Thymus (tissue), 11 donors: ENCODE data around the gene MAN2A2. TPM values are rescaled to one million over a fixed set of nuclear protein-coding genes. Genes with fewer than 3 reads are reported as not detected.
A peak's percentile ranks its signal among the peaks of the same experiment; 100 is the strongest.

ENCODE experiments used
- DNase-seq, 9 donors: peaks; one replicate each; pipeline ENCODE4 v3.0.0-alpha.2; 2013; ENCODE audit warnings: low spot score in 9 of 9, low read depth in 6 of 9, missing footprints in 1 of 9
- H3K27ac ChIP-seq, 2 donors: one replicate each; pipeline ENCODE4 v1.5.1; 2013; ENCODE audit warnings: control low read depth in 1 of 2, low read depth in 1 of 2, low read length in 1 of 2, mild to moderate bottlenecking in 1 of 2, moderate library complexity in 1 of 2
- H3K27me3 ChIP-seq, 2 donors: one replicate each; pipeline ENCODE4 v1.5.1; 2013; ENCODE audit warnings: low read length in 1 of 2; ENCODE audit not compliant: control insufficient read depth in 2 of 2, insufficient read depth in 1 of 2
- H3K36me3 ChIP-seq, 2 donors: one replicate each; pipeline ENCODE4 v1.5.1; 2013; ENCODE audit warnings: low read length in 1 of 2, mild to moderate bottlenecking in 1 of 2, moderate library complexity in 1 of 2; ENCODE audit not compliant: control insufficient read depth in 2 of 2, insufficient read depth in 2 of 2
- H3K4me1 ChIP-seq, 2 donors: one replicate each; pipeline ENCODE4 v1.5.1; 2013; ENCODE audit warnings: low read length in 2 of 2; ENCODE audit not compliant: control insufficient read depth in 2 of 2, insufficient read depth in 2 of 2
- H3K4me3 ChIP-seq, 2 donors: one replicate each; pipeline ENCODE4 v1.5.1; 2013; ENCODE audit warnings: low read length in 2 of 2, control low read depth in 1 of 2, mild to moderate bottlenecking in 1 of 2
- H3K9me3 ChIP-seq, 2 donors: one replicate each; pipeline ENCODE4 v1.5.1; 2013; ENCODE audit warnings: low read length in 1 of 2, mild to moderate bottlenecking in 1 of 2; ENCODE audit not compliant: control insufficient read depth in 2 of 2, insufficient read depth in 1 of 2
- WGBS: extraction: QIAGEN DNeasy Blood & Tissue Kit; methylation state at CpG from one replicate; pipeline ENCODE4 v1.1.7; 2013; 5-methylcytosine and 5-hydroxymethylcytosine counted together
- polyA plus RNA-seq: library from polyadenylated mRNA; stranded (reverse); fragments of 200-250 nt; gene quantifications from one replicate; pipeline ENCODE4 v1.2.3, GENCODE V29; 2013
- total RNA-seq: library from RNA; stranded (reverse); fragments of 120-200 nt; gene quantifications from one replicate; pipeline ENCODE4 v1.2.4, GENCODE V29; 2013
- donor health status: healthy.

The MAN2A2 gene
- total and polyA plus RNA-seq, 2 donors = 8.3 to 46.5 TPM

DNA sequence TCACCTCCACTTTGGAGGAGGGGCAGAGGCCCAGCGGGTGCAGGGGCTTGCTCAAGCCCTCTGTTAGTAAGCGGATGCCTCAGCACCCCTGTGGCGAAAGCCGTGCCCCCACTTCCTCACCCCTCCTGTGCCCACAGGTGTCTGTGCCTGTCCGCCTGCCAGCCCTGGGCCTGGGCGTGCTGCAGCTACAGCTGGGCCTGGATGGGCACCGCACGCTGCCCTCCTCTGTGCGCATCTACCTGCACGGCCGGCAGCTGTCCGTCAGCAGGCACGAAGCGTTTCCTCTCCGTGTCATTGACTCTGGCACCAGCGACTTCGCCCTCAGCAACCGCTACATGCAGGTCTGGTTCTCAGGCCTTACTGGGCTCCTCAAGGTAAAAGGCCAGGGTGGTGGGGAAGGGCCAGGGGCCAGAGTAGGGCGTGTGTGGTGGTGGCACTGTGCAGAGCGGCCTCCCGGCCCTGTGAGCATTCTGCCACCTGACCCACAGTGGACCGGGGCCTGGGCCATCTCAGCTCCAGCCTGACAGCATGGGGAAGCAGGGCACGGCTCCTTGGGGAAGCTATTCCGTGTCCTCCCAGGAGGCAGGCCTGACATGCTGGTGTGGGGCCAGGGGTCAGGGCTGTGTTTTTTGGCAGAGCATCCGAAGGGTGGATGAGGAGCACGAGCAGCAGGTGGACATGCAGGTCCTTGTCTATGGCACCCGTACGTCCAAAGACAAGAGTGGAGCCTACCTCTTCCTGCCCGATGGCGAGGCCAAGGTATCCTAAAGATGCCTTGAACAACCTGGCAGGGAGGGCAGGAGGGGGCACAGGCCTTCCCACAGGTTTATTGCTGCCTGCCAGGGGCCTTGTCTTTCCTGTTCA is 9.0 kb downstream of the MAN2A2 start:
- H3K27ac ChIP-seq = no peak overlapping the region
- no peaks in the 10 kb centered on the region for H3K27me3 ChIP-seq
- peaks cover 3 to 27% of the 10 kb centered on the region in 2 donors for H3K4me1 ChIP-seq
- 97% methylated on average over 30 of the region's 30 CpGs for WGBS
- DNase-seq = no peak
- peaks cover 74 to 76% of the 10 kb centered on the region in 2 donors for H3K36me3 ChIP-seq
- no peaks in the 10 kb centered on the region for H3K9me3 ChIP-seq
- no peak overlapping the region for H3K4me3 ChIP-seq

DNA sequence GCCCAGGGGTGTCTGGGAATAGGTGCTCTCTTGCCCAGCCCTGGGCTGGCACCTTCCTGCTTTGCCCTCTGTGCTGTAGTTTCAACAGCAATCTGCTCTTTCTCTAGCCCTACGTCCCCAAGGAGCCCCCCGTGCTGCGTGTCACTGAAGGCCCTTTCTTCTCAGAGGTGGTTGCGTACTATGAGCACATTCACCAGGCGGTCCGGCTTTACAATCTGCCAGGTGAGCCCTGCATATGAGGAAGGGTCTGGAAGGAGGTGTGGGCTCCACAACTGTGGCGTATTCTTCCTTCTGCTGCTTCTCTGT is 9.6 kb downstream of the MAN2A2 start:
- Histone ChIP-seq H3K4me1 (peaks cover 3 to 27% of the 10 kb centered on the region in 2 donors), H3K27me3 (no peaks in the 10 kb centered on the region), H3K27ac (no peak overlapping the region), H3K4me3 (no peak overlapping the region), H3K36me3 (peaks cover 74 to 75% of the 10 kb centered on the region in 2 donors), H3K9me3 (no peaks in the 10 kb centered on the region)
- DNase-seq = no peak
- 96% methylated on average over 7 of the region's 7 CpGs for WGBS

DNA sequence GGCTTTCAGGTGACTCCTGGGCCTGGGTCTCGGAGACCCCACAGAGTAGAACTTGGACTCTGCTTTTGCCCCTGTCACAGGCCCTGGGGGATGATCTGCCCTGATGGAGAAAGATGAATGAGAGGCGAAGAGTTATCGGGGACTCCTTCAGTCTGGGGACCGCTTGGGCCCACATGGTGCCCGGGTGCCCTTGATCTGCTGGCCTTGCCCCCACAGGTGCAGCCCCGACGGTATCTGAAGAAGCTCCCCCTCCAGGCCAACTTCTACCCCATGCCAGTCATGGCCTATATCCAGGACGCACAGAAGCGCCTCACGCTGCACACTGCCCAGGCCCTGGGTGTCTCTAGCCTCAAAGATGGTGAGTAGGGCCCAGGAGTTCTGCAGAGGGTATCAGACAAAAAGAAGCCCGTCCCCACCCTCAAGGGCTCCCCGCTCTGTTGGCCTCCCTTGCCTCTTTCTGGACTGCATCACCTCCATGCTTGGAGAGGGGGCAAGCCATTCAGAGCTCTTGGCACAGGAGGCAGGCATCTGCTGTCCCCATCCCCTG is 10.4 kb downstream of the MAN2A2 start:
- no peak overlapping the region for H3K27ac ChIP-seq

DNA sequence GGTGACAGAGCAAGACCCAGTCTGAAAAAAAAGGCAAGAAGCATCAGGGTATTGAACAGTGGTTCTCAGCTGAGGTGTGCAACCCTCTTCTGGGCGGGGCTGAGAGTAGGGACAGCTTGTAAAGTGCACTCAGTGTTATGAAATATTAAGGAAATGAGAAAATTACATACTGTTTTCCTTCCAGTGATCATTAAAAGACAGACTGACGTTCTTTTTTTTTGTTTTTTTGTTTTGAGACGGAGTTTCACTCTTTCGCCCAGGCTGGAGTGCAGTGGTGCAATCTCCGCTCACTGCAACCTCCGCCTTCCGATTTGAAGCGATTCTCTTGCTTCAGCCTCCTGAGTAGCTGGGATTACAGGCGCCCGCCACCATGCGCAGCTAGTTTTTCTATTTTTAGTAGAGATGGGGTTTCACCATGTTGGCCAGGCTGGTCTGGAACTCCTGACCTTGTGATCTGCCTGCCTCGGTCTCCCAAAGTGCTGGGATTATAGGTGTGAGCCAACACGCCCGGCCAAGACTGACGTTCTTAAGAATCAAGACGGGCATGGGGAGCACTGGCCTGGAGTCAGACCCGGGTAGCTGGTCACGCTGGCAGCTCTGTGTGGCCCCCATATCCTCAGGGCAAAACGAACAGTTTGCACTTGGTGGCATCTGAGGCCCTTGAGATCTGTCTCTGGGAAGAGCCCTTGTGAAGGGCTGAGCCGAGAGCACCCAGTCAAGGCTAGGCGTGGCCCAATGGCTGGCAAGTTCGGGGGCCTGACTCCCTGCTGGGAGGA is 11.4 kb downstream of the MAN2A2 start:
- no peak overlapping the region for H3K4me3 ChIP-seq
- no peaks in the 10 kb centered on the region for H3K9me3 ChIP-seq
- H3K27ac ChIP-seq = no peak overlapping the region
- WGBS = 96% methylated on average over 22 of the region's 22 CpGs
- H3K36me3 ChIP-seq = peaks cover 77 to 84% of the 10 kb centered on the region in 2 donors
- peaks cover 3 to 27% of the 10 kb centered on the region in 2 donors for H3K4me1 ChIP-seq
- DNase-seq = no peak
- no peaks in the 10 kb centered on the region for H3K27me3 ChIP-seq

More for the DNA sequence above, 10.4 kb downstream of the MAN2A2 start:
- Histone ChIP-seq H3K4me3 (no peak overlapping the region), H3K36me3 (peaks cover 76 to 78% of the 10 kb centered on the region in 2 donors), H3K4me1 (peaks cover 3 to 27% of the 10 kb centered on the region in 2 donors), H3K9me3 (no peaks in the 10 kb centered on the region), H3K27me3 (no peaks in the 10 kb centered on the region)
- 98% methylated on average over 12 of the region's 12 CpGs for WGBS
- DNase-seq = no peak

DNA sequence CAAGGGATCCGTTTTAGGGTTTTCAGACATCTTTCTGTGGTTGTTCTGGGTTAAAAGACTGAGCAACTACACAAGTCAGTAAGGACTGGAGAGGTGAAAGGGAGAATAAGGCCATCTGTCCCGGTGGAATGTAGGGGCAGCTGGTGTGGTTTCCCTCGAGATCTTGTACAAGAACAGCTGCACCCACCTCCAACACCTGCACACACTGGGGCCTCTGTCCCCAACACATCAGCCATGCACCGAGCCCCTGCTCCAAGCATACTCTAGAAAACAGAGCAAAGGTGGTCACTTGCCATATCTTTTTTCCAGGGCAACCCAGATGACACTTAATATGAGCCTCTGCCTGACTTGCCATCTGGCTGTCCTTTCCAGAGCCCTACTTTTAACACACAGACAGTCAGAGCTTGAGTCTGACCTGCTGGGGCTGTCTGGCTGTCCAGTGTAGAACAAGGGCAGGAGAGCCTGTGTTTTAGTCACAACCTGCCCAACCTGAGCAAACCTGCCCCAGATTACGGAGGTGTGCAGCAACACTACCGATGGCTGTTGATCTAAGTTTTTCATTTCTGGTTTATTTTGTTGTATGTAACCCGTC is 12.2 kb downstream of the MAN2A2 start:
- Histone ChIP-seq H3K4me1 (peaks cover 3 to 27% of the 10 kb centered on the region in 2 donors), H3K27ac (no peak overlapping the region), H3K4me3 (no peak overlapping the region), H3K9me3 (no peaks in the 10 kb centered on the region), H3K27me3 (no peaks in the 10 kb centered on the region), H3K36me3 (peaks cover 81 to 85% of the 10 kb centered on the region in 2 donors)
- DNase-seq = peak in 4 of 9 donors; percentile 48 to 77 (median 55)
- 29% methylated on average over 7 of the region's 7 CpGs for WGBS

DNA sequence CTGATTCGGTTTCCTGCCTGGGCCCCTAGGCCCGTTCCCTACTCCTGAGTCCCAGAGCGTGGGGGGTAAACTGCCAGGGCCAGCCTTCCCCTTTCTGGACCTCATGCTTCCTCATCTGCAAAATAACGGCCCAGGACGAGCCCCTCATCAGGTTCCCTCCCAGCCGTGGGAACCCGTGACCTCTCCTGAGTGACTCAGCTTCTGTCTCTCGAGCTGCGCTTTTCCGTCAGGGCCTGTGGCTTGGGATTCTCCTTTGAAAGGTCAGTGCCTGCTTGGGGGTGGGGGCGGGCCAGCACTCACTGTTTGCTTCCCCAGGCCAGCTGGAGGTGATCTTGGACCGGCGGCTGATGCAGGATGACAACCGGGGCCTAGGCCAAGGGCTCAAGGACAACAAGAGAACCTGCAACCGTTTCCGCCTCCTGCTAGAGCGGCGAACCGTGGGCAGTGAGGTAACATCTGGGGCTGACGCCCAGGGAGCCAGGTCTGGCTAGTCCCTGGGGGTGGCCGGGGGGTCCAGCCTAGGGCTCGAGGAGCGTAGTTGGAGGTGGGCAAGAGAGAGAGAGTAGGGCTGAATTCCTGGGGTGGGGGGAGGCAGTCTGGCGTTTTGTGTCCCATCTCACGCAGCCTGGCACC is 12.8 kb downstream of the MAN2A2 start:
- 65% methylated on average over 25 of the region's 25 CpGs for WGBS

DNA sequence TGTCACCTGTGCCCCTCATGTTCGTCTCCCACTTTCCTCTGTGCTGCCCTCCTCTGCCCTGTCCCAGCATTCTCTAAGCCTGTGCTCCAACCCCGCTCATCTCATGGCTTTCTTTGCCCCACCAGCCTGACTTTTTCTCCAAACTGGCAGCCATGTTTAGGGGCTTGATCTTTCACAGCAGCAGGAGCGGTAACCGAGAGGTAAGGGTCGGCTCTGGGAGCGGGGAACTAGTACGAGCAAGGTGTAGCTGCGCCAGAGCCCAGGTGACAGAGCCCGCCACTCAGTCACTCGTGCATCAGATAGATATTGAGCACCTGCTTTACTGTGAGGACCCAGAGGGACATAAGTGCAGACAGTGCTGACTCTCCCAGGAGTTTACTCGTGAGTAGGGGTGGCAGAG is 13.4 kb downstream of the MAN2A2 start:
- H3K9me3 ChIP-seq = no peaks in the 10 kb centered on the region
- H3K27me3 ChIP-seq = no peaks in the 10 kb centered on the region
- 93% methylated on average over 11 of the region's 11 CpGs for WGBS
- H3K36me3 ChIP-seq = peaks cover 73 to 85% of the 10 kb centered on the region in 2 donors
- H3K4me1 ChIP-seq = peaks cover 3 to 27% of the 10 kb centered on the region in 2 donors
- no peak overlapping the region for H3K4me3 ChIP-seq
- no peak overlapping the region for H3K27ac ChIP-seq
- no peak for DNase-seq

More for the DNA sequence above, 12.8 kb downstream of the MAN2A2 start:
- Histone ChIP-seq H3K4me1 (peaks cover 3 to 27% of the 10 kb centered on the region in 2 donors), H3K27me3 (no peaks in the 10 kb centered on the region), H3K9me3 (no peaks in the 10 kb centered on the region), H3K36me3 (peaks cover 78 to 83% of the 10 kb centered on the region in 2 donors), H3K27ac (no peak overlapping the region), H3K4me3 (no peak overlapping the region)
- peak in 1 of 9 donors; percentile 36 for DNase-seq

DNA sequence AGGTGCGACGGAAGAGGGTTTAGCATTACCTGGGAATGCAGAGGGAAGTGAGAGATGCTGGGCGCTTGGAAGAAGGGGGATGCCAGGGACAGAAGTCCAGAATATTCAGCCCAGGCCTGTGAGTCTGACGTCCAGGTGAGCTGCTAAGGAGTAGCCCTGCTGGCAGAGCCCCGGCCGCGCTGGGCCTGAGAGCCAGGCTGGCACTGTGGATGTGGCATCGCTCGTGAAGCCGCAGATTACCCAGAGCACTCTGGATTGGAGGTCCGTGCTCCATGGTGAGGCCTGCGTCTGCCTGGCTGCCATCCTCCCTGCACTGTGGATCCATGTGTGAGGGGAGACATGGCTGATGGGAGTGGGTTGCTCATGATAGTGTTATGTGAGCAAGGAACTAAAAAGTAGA is 14.5 kb downstream of the MAN2A2 start:
- H3K27ac ChIP-seq = no peak overlapping the region
- WGBS = 98% methylated on average over 12 of the region's 12 CpGs
- peaks cover 3 to 27% of the 10 kb centered on the region in 2 donors for H3K4me1 ChIP-seq
- no peaks in the 10 kb centered on the region for H3K27me3 ChIP-seq
- H3K9me3 ChIP-seq = no peaks in the 10 kb centered on the region
- no peak for DNase-seq
- peaks cover 62 to 75% of the 10 kb centered on the region in 2 donors for H3K36me3 ChIP-seq
- H3K4me3 ChIP-seq = no peak overlapping the region
